Upper lobe of left lung (tissue), 6 donors: Measurements from ENCODE around the gene XRN2. TPM values are rescaled to one million over a fixed set of nuclear protein-coding genes. Genes with fewer than 3 reads are reported as not detected.

ENCODE experiments used
- ATAC-seq, 2 donors: fragments of 200-7000 bp; cut with Tn5 transposase; one replicate each; pipeline ENCODE4 v1.9.1; 2022; ENCODE audit warnings: mild to moderate bottlenecking in 2 of 2, moderate library complexity in 2 of 2; ENCODE audit not compliant: low FRiP score in 2 of 2
- DNase-seq, 2 donors: peaks; one replicate each; pipeline ENCODE4 v3.0.0-alpha.2; 2019 to 2020
- H3K27ac ChIP-seq, 4 donors: fragments of 200-600 bp; sonication (generic); one replicate each; pipeline ENCODE4 v1.5.1; 2016 to 2019
- H3K27me3 ChIP-seq, 4 donors: fragments of 200-600 bp; sonication (generic); one replicate each; pipeline ENCODE4 v1.5.1; 2017 to 2019
- H3K36me3 ChIP-seq, 4 donors: fragments of 200-600 bp; sonication (generic); one replicate each; pipeline ENCODE4 v1.5.1; 2016 to 2019
- H3K4me1 ChIP-seq, 4 donors: fragments of 200-600 bp; sonication (generic); one replicate each; pipeline ENCODE4 v1.5.1; 2018 to 2019
- H3K4me3 ChIP-seq, 4 donors: fragments of 200-600 bp; sonication (generic); one replicate each; pipeline ENCODE4 v1.5.1; 2017 to 2019; ENCODE audit warnings: mild to moderate bottlenecking in 2 of 4, moderate library complexity in 1 of 4
- H3K9me3 ChIP-seq, 4 donors: fragments of 200-600 bp; sonication (generic); one replicate each; pipeline ENCODE4 v1.5.1; 2018 to 2019
- CTCF ChIP-seq, 6 experiments: fragments of 450-650 bp in 4 of 6; fragments of 200-600 bp in 2 of 6; sonication (generic) in 2 of 6; IDR thresholded peaks; one replicate each; pipeline ENCODE4 v1.5.1; 2016 to 2019; ENCODE audit warnings: antibody characterized with exemption in 6 of 6
- EP300 ChIP-seq, 4 donors: sonication (generic); formaldehyde crosslinking; IDR thresholded peaks; one replicate each; pipeline ENCODE4 v1.5.1; 2017; ENCODE audit warnings: antibody characterized with exemption in 4 of 4, control low read depth in 2 of 4
- POLR2A ChIP-seq, 4 donors: fragments of 450-650 bp; IDR thresholded peaks; one replicate each; pipeline ENCODE4 v1.5.1; 2016 to 2017; ENCODE audit warnings: antibody characterized with exemption in 4 of 4, mild to moderate bottlenecking in 2 of 4
- POLR2AphosphoS5 ChIP-seq, 2 donors: sonication (generic); formaldehyde crosslinking; IDR thresholded peaks; one replicate each; pipeline ENCODE4 v1.5.1; 2017; ENCODE audit warnings: antibody characterized with exemption in 2 of 2
- WGBS, 2 donors: methylation state at CpG; one replicate each; pipeline ENCODE4 v1.1.5; 2017 to 2018; 5-methylcytosine and 5-hydroxymethylcytosine counted together
- total RNA-seq, 6 donors: library from RNA; depleted of rRNA in 4 of 6; stranded (reverse); fragments of >200 nt in 4 of 6; gene quantifications; one replicate each; pipeline versions ENCODE4 v1.1.0 to v1.2.1, GENCODE V29; 2016 to 2021
- donor health status: DM: no; HTN: no; CAD: no; lungs with moderate emphysema.
- donor health status: DM: no; HTN: yes; CAD: no; lungs with severe emphysema.

Gene XRN2
- total RNA-seq, 6 donors from 2014 or later, result 38.3 to 70.5 (median 55.0) TPM

- peaks cover 46 to 56% (median 51%) of the 10 kb centered on the region in 4 donors for H3K4me1 ChIP-seq
- DNase-seq, result no peak
- no peak for ATAC-seq
- H3K27me3 ChIP-seq, result no peaks in the 10 kb centered on the region
- no peak for TF ChIP-seq EP300 (IDR thresholded peaks at IDR 0.05)
- TF ChIP-seq POLR2A (IDR thresholded peaks at IDR 0.05), result no peak
- TF ChIP-seq POLR2AphosphoS5 (IDR thresholded peaks at IDR 0.05), result no peak
- TF ChIP-seq CTCF (IDR thresholded peaks at IDR 0.05), result no peak
- no peak overlapping the region for H3K27ac ChIP-seq
- 72 to 93% methylated on average over 5 of the region's 5 CpGs for whole genome bisulfite sequencing, 2 donors
- H3K36me3 ChIP-seq, result no peaks in the 10 kb centered on the region
- no peak overlapping the region for H3K4me3 ChIP-seq
- H3K9me3 ChIP-seq, result peaks cover 0 to 7% (median 2%) of the 10 kb centered on the region in 4 donors
Observed at GRCh38 chr20:21322083-21322710, 19.1 kb downstream of the XRN2 start.

GRCh38 chr20:21322921-21323331 is 19.8 kb downstream of the XRN2 start:
- DNase-seq (no peak), ATAC-seq (no peak)
- H3K27ac ChIP-seq, result peak overlapping the region in 2 of 4 donors; percentile 24 to 38
- TF ChIP-seq EP300 (IDR thresholded peaks at IDR 0.05) (no peak), POLR2AphosphoS5 (IDR thresholded peaks at IDR 0.05) (no peak), POLR2A (IDR thresholded peaks at IDR 0.05) (no peak), CTCF (IDR thresholded peaks at IDR 0.05) (no peak)
- H3K36me3 ChIP-seq, result no peaks in the 10 kb centered on the region
- H3K9me3 ChIP-seq, result peaks cover 0 to 7% (median 2%) of the 10 kb centered on the region in 4 donors
- 82 to 92% methylated on average over 3 of the region's 3 CpGs for WGBS, 2 donors
- peaks cover 41 to 59% (median 53%) of the 10 kb centered on the region in 4 donors for H3K4me1 ChIP-seq
- no peak overlapping the region for H3K4me3 ChIP-seq
- H3K27me3 ChIP-seq, result no peaks in the 10 kb centered on the region

GRCh38 chr20:21323640-21324039 is 20.5 kb downstream of the XRN2 start:
- TF ChIP-seq EP300 (IDR thresholded peaks at IDR 0.05) (no peak), CTCF (IDR thresholded peaks at IDR 0.05) (no peak), POLR2AphosphoS5 (IDR thresholded peaks at IDR 0.05) (no peak), POLR2A (IDR thresholded peaks at IDR 0.05) (no peak)
- Histone ChIP-seq H3K36me3 (peaks cover 0 to 5% (median 3%) of the 10 kb centered on the region in 4 donors), H3K27ac (peak overlapping the region in 1 of 4 donors; percentile 38), H3K27me3 (no peaks in the 10 kb centered on the region), H3K4me3 (no peak overlapping the region), H3K4me1 (peaks cover 41 to 53% (median 50%) of the 10 kb centered on the region in 4 donors), H3K9me3 (peaks cover 0 to 7% (median 2%) of the 10 kb centered on the region in 4 donors)
- 56 to 64% methylated on average over 3 of the region's 3 CpGs for WGBS, 2 donors
- ATAC-seq (peak in 1 of 2 donors; percentile 64), DNase-seq (no peak)

- 50 to 75% methylated on average over 2 of the region's 2 CpGs for WGBS, 2 donors
- no peak overlapping the region for H3K4me3 ChIP-seq
- H3K27ac ChIP-seq, result peak overlapping the region in 1 of 4 donors; percentile 38
- ATAC-seq (no peak), DNase-seq (no peak)
- no peaks in the 10 kb centered on the region for H3K27me3 ChIP-seq
- H3K4me1 ChIP-seq, result peaks cover 41 to 49% (median 45%) of the 10 kb centered on the region in 4 donors
- H3K9me3 ChIP-seq, result peaks cover 0 to 7% (median 2%) of the 10 kb centered on the region in 4 donors
- peaks cover 0 to 7% (median 4%) of the 10 kb centered on the region in 4 donors for H3K36me3 ChIP-seq
- TF ChIP-seq POLR2AphosphoS5 (IDR thresholded peaks at IDR 0.05) (no peak), EP300 (IDR thresholded peaks at IDR 0.05) (no peak), POLR2A (IDR thresholded peaks at IDR 0.05) (no peak), CTCF (IDR thresholded peaks at IDR 0.05) (no peak)
Observed at GRCh38 chr20:21324126-21324525, 21.0 kb downstream of the XRN2 start.
